IMR-90 (cell line): ENCODE data around the gene PCGF5. TPM values are rescaled to one million over a fixed set of nuclear protein-coding genes. Genes with fewer than 3 reads are reported as not detected.

Source experiments
- ATAC-seq: fragments of 200-7000 bp; cut with Tn5 transposase; 2 replicates; pipeline ENCODE4 v1.9.1; 2020; ENCODE audit warnings: low read depth, mild to moderate bottlenecking, moderate library complexity
- BruUV-seq: library from RNA; stranded (reverse); fragments of 400-500 nt; replicated peaks from 2 replicates; lab custom pipeline; 2021; lab: Mats Ljungman, UMichigan
- CTCF ChIA-PET: fragments of 300-600 bp; formaldehyde crosslinking; extraction: SDS; loops from one replicate; lab custom pipeline; 2021; ENCODE audit warnings: antibody characterized with exemption; lab: Yijun Ruan, JAX
- POLR2A ChIA-PET: fragments of 300-600 bp; sonication (Branson Sonifier 250); formaldehyde crosslinking; loops from one replicate; lab custom pipeline; 2022; ENCODE audit warnings: antibody characterized with exemption; ENCODE audit not compliant: unreplicated experiment; lab: Charles Lee
- DNase-seq: peaks from one replicate; pipeline ENCODE4 v3.0.0; 2013
- H2AFZ ChIP-seq: replicated peaks from 2 replicates; pipeline ENCODE3; 2013; ENCODE audit warnings: low read length, mild to moderate bottlenecking; ENCODE audit not compliant: poor library complexity
- H2AK5ac ChIP-seq: 2 replicates; pipeline ENCODE4 v1.6.1; 2013; ENCODE audit warnings: low read depth, low read length, inconsistent platforms
- H2AK9ac ChIP-seq: replicated peaks from 2 replicates; pipeline ENCODE3; 2013; ENCODE audit warnings: mild to moderate bottlenecking, low read depth, low read length, moderate library complexity; ENCODE audit not compliant: poor library complexity
- H2BK120ac ChIP-seq: 2 replicates; pipeline ENCODE4 v1.6.1; 2013; ENCODE audit warnings: low read depth, low read length, inconsistent platforms
- H2BK15ac ChIP-seq: 3 replicates; pipeline ENCODE4 v1.6.1; 2013; ENCODE audit warnings: low read depth, low read length, inconsistent platforms
- H2BK20ac ChIP-seq: 2 replicates; pipeline ENCODE4 v1.6.1; 2013; ENCODE audit warnings: low read depth, mild to moderate bottlenecking, inconsistent platforms, low read length, moderate library complexity
- H2BK5ac ChIP-seq: 2 replicates; pipeline ENCODE4 v1.6.1; 2013; ENCODE audit warnings: mild to moderate bottlenecking, low read depth, low read length, inconsistent platforms; ENCODE audit not compliant: poor library complexity, severe bottlenecking
- H3K14ac ChIP-seq: replicated peaks from 2 replicates; pipeline ENCODE4 v1.6.1; 2013; ENCODE audit warnings: low read depth, low read length, inconsistent platforms
- H3K18ac ChIP-seq: 2 replicates; pipeline ENCODE4 v1.6.1; 2013; ENCODE audit warnings: low read depth, low read length, control low read depth
- H3K23ac ChIP-seq: 2 replicates; pipeline ENCODE4 v1.6.1; 2013; ENCODE audit warnings: low read depth, low read length, inconsistent platforms
- H3K27ac ChIP-seq: 2 replicates; pipeline ENCODE4 v1.5.1; 2013; ENCODE audit warnings: mild to moderate bottlenecking, control low read depth, low read length; ENCODE audit not compliant: insufficient read depth
- H3K27me3 ChIP-seq: 2 replicates; pipeline ENCODE4 v1.6.1; 2013; ENCODE audit warnings: low read length; ENCODE audit not compliant: control insufficient read depth, insufficient read depth
- H3K36me3 ChIP-seq: 2 replicates; pipeline ENCODE4 v1.6.1; 2013; ENCODE audit warnings: low read length, mixed read lengths; ENCODE audit not compliant: control insufficient read depth, insufficient read depth
- H3K4ac ChIP-seq: 2 replicates; pipeline ENCODE4 v1.6.1; 2013; ENCODE audit warnings: low read depth, low read length, inconsistent platforms
- H3K4me1 ChIP-seq: 2 replicates; pipeline ENCODE4 v1.6.1; 2013; ENCODE audit warnings: low read length, mixed read lengths; ENCODE audit not compliant: control insufficient read depth, insufficient read depth
- H3K4me2 ChIP-seq: 2 replicates; pipeline ENCODE4 v1.6.1; 2013; ENCODE audit warnings: low read depth, mild to moderate bottlenecking, control low read depth, low read length, moderate library complexity
- H3K4me3 ChIP-seq: 2 replicates; pipeline ENCODE4 v1.5.1; 2013; ENCODE audit warnings: low read depth, mild to moderate bottlenecking, control low read depth, low read length, moderate library complexity; ENCODE audit not compliant: insufficient read depth
- H3K56ac ChIP-seq: 2 replicates; pipeline ENCODE4 v1.6.1; 2013; ENCODE audit warnings: low read length, inconsistent platforms; ENCODE audit not compliant: insufficient read depth; ENCODE audit errors: extremely low read depth
- H3K79me1 ChIP-seq, 2 experiments: 2 replicates each; pipeline ENCODE4 v1.6.1; 2013; ENCODE audit warnings: low read length in 2 of 2, inconsistent platforms in 1 of 2, low read depth in 1 of 2
- H3K9ac ChIP-seq: 2 replicates; pipeline ENCODE4 v1.6.1; 2013; ENCODE audit warnings: low read depth, low read length, control low read depth
- H3K9me1 ChIP-seq: 2 replicates; pipeline ENCODE4 v1.6.1; 2013; ENCODE audit warnings: low read length, inconsistent platforms; ENCODE audit not compliant: insufficient read depth
- H3K9me3 ChIP-seq: 2 replicates; pipeline ENCODE4 v1.6.1; 2013; ENCODE audit warnings: low read length; ENCODE audit not compliant: control insufficient read depth, insufficient read depth
- H4K20me1 ChIP-seq: 2 replicates; pipeline ENCODE4 v1.6.1; 2013; ENCODE audit warnings: low read length, inconsistent platforms; ENCODE audit not compliant: insufficient read depth
- H4K5ac ChIP-seq: 2 replicates; pipeline ENCODE4 v1.6.1; 2013; ENCODE audit warnings: mild to moderate bottlenecking, low read depth, low read length, control low read depth
- H4K8ac ChIP-seq, 2 experiments: 2 replicates each; pipeline ENCODE4 v1.6.1; 2013; ENCODE audit warnings: low read depth in 2 of 2, low read length in 2 of 2, control low read depth in 1 of 2, inconsistent platforms in 1 of 2
- H4K91ac ChIP-seq: 2 replicates; pipeline ENCODE4 v1.6.1; 2013; ENCODE audit warnings: low read depth, low read length, inconsistent platforms; ENCODE audit not compliant: insufficient read depth
- BHLHE40 ChIP-seq: fragments of 150-350 bp; IDR thresholded peaks from 2 replicates; pipeline ENCODE4 v1.6.1; 2016; ENCODE audit warnings: mild to moderate bottlenecking, low read depth, low read length
- CEBPB ChIP-seq: IDR thresholded peaks from 2 replicates; pipeline ENCODE4 v1.6.1; 2012; ENCODE audit warnings: low read depth, low read length, improper control_type of control experiment
- FOS ChIP-seq: fragments of 150-350 bp; IDR thresholded peaks from 2 replicates; pipeline ENCODE4 v1.6.1; 2016; ENCODE audit warnings: low read depth, low read length
- MAZ ChIP-seq: IDR thresholded peaks from 2 replicates; pipeline ENCODE4 v1.6.1; 2012; ENCODE audit warnings: low read depth, mild to moderate bottlenecking, low read length, improper control_type of control experiment, moderate library complexity, borderline replicate concordance
- WGBS, 2 experiments: methylation state at CpG; one replicate each; pipeline versions ENCODE4 v1.1.5 to v1.1.7; 2013; ENCODE audit warnings: missing lambda C conversion rate in 2 of 2; ENCODE audit not compliant: insufficient read length in 1 of 2; ENCODE audit errors: extremely low coverage in 2 of 2; 5-methylcytosine and 5-hydroxymethylcytosine counted together
- dilution Hi-C: fragments of 300-500 bp; cut with HindIII; formaldehyde crosslinking; loops from one replicate; pipeline ENCODE4 v1.14.3; 2018; ENCODE audit warnings: low sequenced_read_pairs; ENCODE audit not compliant: unreplicated experiment
- in situ Hi-C: fragments of 300-500 bp; cut with MboI; formaldehyde crosslinking; loops from 3 replicates; pipeline ENCODE4 v1.14.3; 2019; ENCODE audit warnings: low sequenced_read_pairs, inconsistent platforms, mixed read lengths
- intact Hi-C: fragments of 100-400 bp; cut with micrococcal nuclease; formaldehyde crosslinking; loops from 2 replicates; pipeline ENCODE4 v1.10.0; 2022
- polyA plus RNA-seq, 3 experiments: library from polyadenylated mRNA; depleted of rRNA; stranded (reverse); fragments of >200 nt; gene quantifications; 2 replicates each; pipeline ENCODE4 v1.2.3, GENCODE V29; 2012; ENCODE audit warnings: low replicate concordance in 1 of 3
- total RNA-seq: library from RNA; depleted of rRNA; stranded (reverse); fragments of >200 nt; gene quantifications from 2 replicates; pipeline ENCODE4 v1.2.3, GENCODE V29; 2012
- TF ChIP-seq, protein P1 (sequence below): fragments of 150-350 bp; IDR thresholded peaks from 2 replicates; pipeline ENCODE4 v1.6.1; 2017; ENCODE audit warnings: mild to moderate bottlenecking, antibody characterized with exemption, low read length, low read depth
- TF ChIP-seq, protein P2 (sequence below): conservative IDR thresholded peaks from 2 replicates; pipeline ENCODE4 v1.5.1; 2012; ENCODE audit warnings: mild to moderate bottlenecking, low read depth, low read length, improper control_type of control experiment

The PCGF5 gene
- total and polyA plus RNA-seq, 2 of the 4 experiments (the other 2 are of a cell fraction) = 9.0 to 18.1 TPM

GRCh38 chr10:91197127-91197526, 23.3 kb upstream of the PCGF5 start:
- no peaks in the 10 kb centered on the region for H3K36me3 ChIP-seq
- no peaks in the 10 kb centered on the region for H4K20me1 ChIP-seq
- 0 out of 2 replicates have a peak, but pooled peaks cover 7% of the 10 kb centered on the region for H3K9me1 ChIP-seq
- 53% methylated on average over 3 of the region's 12 CpGs; no CpG with 5 or more reads in 1 of the 2 experiments for WGBS, 2 experiments
- H3K18ac ChIP-seq = peak overlapping the region; percentile 7; the same call in 1 of the 2 replicates
- H3K4me2 ChIP-seq = peak overlapping the region; percentile 65
- H3K9me3 ChIP-seq = no peaks in the 10 kb centered on the region
- in situ Hi-C loops (no loop called here), intact Hi-C loops (no loop called here), dilution Hi-C loops (no loop called here)
- no peak overlapping the region for H4K8ac ChIP-seq
- ATAC-seq (peak; percentile 48; the same call in 1 of the 2 replicates), DNase-seq (peak; percentile 53)
- no peak overlapping the region for H3K27ac ChIP-seq
- H2AK9ac ChIP-seq = no peak overlapping the region
- peaks cover 16% of the 10 kb centered on the region for H3K4me1 ChIP-seq
- ChIA-PET POLR2A (no interaction called here), CTCF (no interaction called here)
- H3K14ac ChIP-seq = no peak overlapping the region
- H2BK20ac ChIP-seq = no peak overlapping the region
- H4K5ac ChIP-seq = peak overlapping the region; percentile 25
- H2AK5ac ChIP-seq = no peak overlapping the region
- H3K27me3 ChIP-seq = no peaks in the 10 kb centered on the region
- H3K4me3 ChIP-seq = no peak overlapping the region
- H3K56ac ChIP-seq = no peak overlapping the region; the same call in 1 of the 2 replicates
- H4K91ac ChIP-seq = no peak overlapping the region
- no peak for TF ChIP-seq BHLHE40
- TF ChIP-seq, protein P1, sequence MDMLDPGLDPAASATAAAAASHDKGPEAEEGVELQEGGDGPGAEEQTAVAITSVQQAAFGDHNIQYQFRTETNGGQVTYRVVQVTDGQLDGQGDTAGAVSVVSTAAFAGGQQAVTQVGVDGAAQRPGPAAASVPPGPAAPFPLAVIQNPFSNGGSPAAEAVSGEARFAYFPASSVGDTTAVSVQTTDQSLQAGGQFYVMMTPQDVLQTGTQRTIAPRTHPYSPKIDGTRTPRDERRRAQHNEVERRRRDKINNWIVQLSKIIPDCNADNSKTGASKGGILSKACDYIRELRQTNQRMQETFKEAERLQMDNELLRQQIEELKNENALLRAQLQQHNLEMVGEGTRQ = no peak
- TF ChIP-seq MAZ = no peak
- TF ChIP-seq CEBPB = peak; percentile 43
- TF ChIP-seq, protein P2, sequence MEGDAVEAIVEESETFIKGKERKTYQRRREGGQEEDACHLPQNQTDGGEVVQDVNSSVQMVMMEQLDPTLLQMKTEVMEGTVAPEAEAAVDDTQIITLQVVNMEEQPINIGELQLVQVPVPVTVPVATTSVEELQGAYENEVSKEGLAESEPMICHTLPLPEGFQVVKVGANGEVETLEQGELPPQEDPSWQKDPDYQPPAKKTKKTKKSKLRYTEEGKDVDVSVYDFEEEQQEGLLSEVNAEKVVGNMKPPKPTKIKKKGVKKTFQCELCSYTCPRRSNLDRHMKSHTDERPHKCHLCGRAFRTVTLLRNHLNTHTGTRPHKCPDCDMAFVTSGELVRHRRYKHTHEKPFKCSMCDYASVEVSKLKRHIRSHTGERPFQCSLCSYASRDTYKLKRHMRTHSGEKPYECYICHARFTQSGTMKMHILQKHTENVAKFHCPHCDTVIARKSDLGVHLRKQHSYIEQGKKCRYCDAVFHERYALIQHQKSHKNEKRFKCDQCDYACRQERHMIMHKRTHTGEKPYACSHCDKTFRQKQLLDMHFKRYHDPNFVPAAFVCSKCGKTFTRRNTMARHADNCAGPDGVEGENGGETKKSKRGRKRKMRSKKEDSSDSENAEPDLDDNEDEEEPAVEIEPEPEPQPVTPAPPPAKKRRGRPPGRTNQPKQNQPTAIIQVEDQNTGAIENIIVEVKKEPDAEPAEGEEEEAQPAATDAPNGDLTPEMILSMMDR = 0 out of 2 replicates have a peak, but pooled peaks have one; percentile 4
- no peak for TF ChIP-seq FOS
- no peak overlapping the region for H2BK120ac ChIP-seq
- H3K23ac ChIP-seq = no peak overlapping the region; the same call in 1 of the 2 replicates
- no peak overlapping the region for H2BK15ac ChIP-seq
- H2AFZ ChIP-seq = no peak overlapping the region
- peaks cover 59 to 72% of the 10 kb centered on the region in 2 experiments for H3K79me1 ChIP-seq
- no TSS peak for BruUV-seq
- H3K9ac ChIP-seq = 0 out of 2 replicates have a peak overlapping the region, but pooled peaks have one; percentile 0
- H2BK5ac ChIP-seq = no peak overlapping the region
- no peak overlapping the region for H3K4ac ChIP-seq
